ENCODE measurements around the gene LRRC57.

LRRC57 gene

DNA sequence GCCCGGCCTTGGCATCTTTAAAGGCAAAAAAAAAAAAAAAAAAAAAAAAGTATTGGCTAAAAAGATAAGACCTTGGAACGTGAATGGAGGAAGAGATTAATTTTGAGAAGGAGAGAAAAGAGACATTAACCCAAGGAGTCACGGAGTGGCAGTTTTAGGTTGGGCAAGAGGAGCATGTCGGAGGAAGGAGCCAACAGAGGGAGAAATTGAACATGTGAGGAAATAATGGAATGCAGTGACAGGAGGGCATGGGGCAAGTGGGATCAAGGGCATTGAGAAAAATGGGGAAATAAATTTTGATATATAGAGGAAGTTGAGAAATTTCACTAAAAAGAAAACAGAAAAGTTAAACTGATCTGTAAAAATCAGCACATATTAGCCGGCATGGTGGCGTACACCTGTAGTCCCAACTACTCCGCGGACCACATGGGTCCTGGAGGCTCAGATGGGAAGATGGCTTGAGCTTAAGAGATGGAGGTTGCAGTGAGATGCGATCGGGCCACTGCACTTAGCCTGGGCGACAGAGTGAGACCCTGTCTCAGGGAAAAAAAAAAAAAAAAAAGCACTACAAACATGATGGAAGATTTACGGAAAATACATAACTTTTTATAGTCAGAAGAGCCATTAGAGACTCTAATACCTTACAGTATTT lies 1.3 kb upstream of the LRRC57 start:
- TF ChIP-seq ZNF8 (CRISPR knock-in tag; IDR thresholded peaks at IDR 0.05): no peak
- TF ChIP-seq RARB (CRISPR knock-in tag; IDR thresholded peaks at IDR 0.05): no peak
- TF ChIP-seq ARNTL (CRISPR knock-in tag; IDR thresholded peaks at IDR 0.05; ENCODE audit: borderline replicate concordance, low read depth): no peak
- no peak for TF ChIP-seq ESRRG (CRISPR knock-in tag; IDR thresholded peaks at IDR 0.05)
- TF ChIP-seq, protein P1, sequence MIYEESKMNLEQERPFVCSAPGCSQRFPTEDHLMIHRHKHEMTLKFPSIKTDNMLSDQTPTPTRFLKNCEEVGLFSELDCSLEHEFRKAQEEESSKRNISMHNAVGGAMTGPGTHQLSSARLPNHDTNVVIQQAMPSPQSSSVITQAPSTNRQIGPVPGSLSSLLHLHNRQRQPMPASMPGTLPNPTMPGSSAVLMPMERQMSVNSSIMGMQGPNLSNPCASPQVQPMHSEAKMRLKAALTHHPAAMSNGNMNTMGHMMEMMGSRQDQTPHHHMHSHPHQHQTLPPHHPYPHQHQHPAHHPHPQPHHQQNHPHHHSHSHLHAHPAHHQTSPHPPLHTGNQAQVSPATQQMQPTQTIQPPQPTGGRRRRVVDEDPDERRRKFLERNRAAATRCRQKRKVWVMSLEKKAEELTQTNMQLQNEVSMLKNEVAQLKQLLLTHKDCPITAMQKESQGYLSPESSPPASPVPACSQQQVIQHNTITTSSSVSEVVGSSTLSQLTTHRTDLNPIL (CRISPR knock-in tag; IDR thresholded peaks at IDR 0.05; ENCODE audit: low read depth): no peak
- TF ChIP-seq TCF4 (CRISPR knock-in tag; IDR thresholded peaks at IDR 0.05; ENCODE audit: borderline replicate concordance): no peak
- TF ChIP-seq, protein P2, sequence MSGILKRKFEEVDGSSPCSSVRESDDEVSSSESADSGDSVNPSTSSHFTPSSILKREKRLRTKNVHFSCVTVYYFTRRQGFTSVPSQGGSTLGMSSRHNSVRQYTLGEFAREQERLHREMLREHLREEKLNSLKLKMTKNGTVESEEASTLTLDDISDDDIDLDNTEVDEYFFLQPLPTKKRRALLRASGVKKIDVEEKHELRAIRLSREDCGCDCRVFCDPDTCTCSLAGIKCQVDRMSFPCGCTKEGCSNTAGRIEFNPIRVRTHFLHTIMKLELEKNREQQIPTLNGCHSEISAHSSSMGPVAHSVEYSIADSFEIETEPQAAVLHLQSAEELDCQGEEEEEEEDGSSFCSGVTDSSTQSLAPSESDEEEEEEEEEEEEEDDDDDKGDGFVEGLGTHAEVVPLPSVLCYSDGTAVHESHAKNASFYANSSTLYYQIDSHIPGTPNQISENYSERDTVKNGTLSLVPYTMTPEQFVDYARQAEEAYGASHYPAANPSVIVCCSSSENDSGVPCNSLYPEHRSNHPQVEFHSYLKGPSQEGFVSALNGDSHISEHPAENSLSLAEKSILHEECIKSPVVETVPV (CRISPR knock-in tag; IDR thresholded peaks at IDR 0.05): no peak
- no peak for TF ChIP-seq TOX (CRISPR knock-in tag; IDR thresholded peaks at IDR 0.05; ENCODE audit: borderline replicate concordance)
- TF ChIP-seq ZFP3 (CRISPR knock-in tag; IDR thresholded peaks at IDR 0.05): no peak
- TF ChIP-seq, protein P3, sequence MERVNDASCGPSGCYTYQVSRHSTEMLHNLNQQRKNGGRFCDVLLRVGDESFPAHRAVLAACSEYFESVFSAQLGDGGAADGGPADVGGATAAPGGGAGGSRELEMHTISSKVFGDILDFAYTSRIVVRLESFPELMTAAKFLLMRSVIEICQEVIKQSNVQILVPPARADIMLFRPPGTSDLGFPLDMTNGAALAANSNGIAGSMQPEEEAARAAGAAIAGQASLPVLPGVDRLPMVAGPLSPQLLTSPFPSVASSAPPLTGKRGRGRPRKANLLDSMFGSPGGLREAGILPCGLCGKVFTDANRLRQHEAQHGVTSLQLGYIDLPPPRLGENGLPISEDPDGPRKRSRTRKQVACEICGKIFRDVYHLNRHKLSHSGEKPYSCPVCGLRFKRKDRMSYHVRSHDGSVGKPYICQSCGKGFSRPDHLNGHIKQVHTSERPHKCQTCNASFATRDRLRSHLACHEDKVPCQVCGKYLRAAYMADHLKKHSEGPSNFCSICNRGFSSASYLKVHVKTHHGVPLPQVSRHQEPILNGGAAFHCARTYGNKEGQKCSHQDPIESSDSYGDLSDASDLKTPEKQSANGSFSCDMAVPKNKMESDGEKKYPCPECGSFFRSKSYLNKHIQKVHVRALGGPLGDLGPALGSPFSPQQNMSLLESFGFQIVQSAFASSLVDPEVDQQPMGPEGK (CRISPR knock-in tag; IDR thresholded peaks at IDR 0.05; ENCODE audit: borderline replicate concordance): no peak
- TF ChIP-seq ZC3H10 (CRISPR knock-in tag; IDR thresholded peaks at IDR 0.05): no peak
- no peak for TF ChIP-seq BACH2 (CRISPR knock-in tag; IDR thresholded peaks at IDR 0.05; ENCODE audit: borderline replicate concordance)
- TF ChIP-seq ISL1 (CRISPR knock-in tag; IDR thresholded peaks at IDR 0.05): no peak
- no peak for TF ChIP-seq CSDC2 (CRISPR knock-in tag; IDR thresholded peaks at IDR 0.05)
- TF ChIP-seq PPARA (CRISPR knock-in tag; IDR thresholded peaks at IDR 0.05; ENCODE audit: borderline replicate concordance): no peak

DNA sequence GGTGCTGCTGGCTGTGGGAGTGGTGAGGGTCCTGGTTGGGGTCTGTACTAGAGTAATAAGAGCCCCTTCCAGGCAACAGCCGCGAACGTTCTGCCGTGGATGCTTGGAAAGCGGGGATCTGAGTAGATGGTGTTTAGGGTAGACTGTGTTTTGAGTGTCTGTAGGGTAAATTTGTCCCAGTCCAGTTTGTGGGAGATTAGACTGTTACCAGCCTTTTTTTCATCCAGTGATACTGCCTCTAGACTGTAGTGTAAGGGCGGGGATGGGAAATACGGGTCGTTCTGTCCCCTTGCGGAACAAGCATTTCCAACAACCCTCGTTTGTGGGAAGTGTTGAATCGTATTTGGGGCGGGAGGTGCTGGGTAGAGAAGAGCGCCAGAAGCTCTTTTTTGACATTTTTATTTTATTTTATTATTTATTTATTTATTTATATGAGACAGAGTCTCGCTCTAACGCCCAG lies 469 bp upstream of the LRRC57 start:
- TF ChIP-seq ESRRG (CRISPR knock-in tag; IDR thresholded peaks at IDR 0.05) (no peak), ZNF8 (CRISPR knock-in tag; IDR thresholded peaks at IDR 0.05) (no peak), ZFP3 (CRISPR knock-in tag; IDR thresholded peaks at IDR 0.05) (no peak), TOX (CRISPR knock-in tag; IDR thresholded peaks at IDR 0.05; ENCODE audit: borderline replicate concordance) (no peak), ISL1 (CRISPR knock-in tag; IDR thresholded peaks at IDR 0.05) (no peak), ZC3H10 (CRISPR knock-in tag; IDR thresholded peaks at IDR 0.05) (no peak), ARNTL (CRISPR knock-in tag; IDR thresholded peaks at IDR 0.05; ENCODE audit: borderline replicate concordance, low read depth) (no peak), ZNF565 (CRISPR knock-in tag; conservative IDR thresholded peaks at IDR 0.05; ENCODE audit: low read depth) (no peak), BACH2 (CRISPR knock-in tag; IDR thresholded peaks at IDR 0.05; ENCODE audit: borderline replicate concordance) (no peak), RARB (CRISPR knock-in tag; IDR thresholded peaks at IDR 0.05) (no peak), GLIS3 (CRISPR knock-in tag; IDR thresholded peaks at IDR 0.05) (no peak), ZFP30 (CRISPR knock-in tag; IDR thresholded peaks at IDR 0.05) (no peak), CSDC2 (CRISPR knock-in tag; IDR thresholded peaks at IDR 0.05) (no peak), TCF4 (CRISPR knock-in tag; IDR thresholded peaks at IDR 0.05; ENCODE audit: borderline replicate concordance) (no peak), OSR1 (CRISPR knock-in tag; IDR thresholded peaks at IDR 0.05) (no peak), PPARA (CRISPR knock-in tag; IDR thresholded peaks at IDR 0.05; ENCODE audit: borderline replicate concordance) (no peak)
- TF ChIP-seq, protein P4, sequence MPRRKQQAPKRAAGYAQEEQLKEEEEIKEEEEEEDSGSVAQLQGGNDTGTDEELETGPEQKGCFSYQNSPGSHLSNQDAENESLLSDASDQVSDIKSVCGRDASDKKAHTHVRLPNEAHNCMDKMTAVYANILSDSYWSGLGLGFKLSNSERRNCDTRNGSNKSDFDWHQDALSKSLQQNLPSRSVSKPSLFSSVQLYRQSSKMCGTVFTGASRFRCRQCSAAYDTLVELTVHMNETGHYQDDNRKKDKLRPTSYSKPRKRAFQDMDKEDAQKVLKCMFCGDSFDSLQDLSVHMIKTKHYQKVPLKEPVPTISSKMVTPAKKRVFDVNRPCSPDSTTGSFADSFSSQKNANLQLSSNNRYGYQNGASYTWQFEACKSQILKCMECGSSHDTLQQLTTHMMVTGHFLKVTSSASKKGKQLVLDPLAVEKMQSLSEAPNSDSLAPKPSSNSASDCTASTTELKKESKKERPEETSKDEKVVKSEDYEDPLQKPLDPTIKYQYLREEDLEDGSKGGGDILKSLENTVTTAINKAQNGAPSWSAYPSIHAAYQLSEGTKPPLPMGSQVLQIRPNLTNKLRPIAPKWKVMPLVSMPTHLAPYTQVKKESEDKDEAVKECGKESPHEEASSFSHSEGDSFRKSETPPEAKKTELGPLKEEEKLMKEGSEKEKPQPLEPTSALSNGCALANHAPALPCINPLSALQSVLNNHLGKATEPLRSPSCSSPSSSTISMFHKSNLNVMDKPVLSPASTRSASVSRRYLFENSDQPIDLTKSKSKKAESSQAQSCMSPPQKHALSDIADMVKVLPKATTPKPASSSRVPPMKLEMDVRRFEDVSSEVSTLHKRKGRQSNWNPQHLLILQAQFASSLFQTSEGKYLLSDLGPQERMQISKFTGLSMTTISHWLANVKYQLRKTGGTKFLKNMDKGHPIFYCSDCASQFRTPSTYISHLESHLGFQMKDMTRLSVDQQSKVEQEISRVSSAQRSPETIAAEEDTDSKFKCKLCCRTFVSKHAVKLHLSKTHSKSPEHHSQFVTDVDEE (CRISPR knock-in tag; IDR thresholded peaks at IDR 0.05): no peak
- TF ChIP-seq, protein P1 (CRISPR knock-in tag; IDR thresholded peaks at IDR 0.05; ENCODE audit: low read depth): no peak
- TF ChIP-seq, protein P5, sequence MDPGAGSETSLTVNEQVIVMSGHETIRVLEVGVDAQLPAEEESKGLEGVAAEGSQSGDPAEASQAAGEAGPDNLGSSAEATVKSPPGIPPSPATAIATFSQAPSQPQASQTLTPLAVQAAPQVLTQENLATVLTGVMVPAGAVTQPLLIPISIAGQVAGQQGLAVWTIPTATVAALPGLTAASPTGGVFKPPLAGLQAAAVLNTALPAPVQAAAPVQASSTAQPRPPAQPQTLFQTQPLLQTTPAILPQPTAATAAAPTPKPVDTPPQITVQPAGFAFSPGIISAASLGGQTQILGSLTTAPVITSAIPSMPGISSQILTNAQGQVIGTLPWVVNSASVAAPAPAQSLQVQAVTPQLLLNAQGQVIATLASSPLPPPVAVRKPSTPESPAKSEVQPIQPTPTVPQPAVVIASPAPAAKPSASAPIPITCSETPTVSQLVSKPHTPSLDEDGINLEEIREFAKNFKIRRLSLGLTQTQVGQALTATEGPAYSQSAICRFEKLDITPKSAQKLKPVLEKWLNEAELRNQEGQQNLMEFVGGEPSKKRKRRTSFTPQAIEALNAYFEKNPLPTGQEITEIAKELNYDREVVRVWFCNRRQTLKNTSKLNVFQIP (CRISPR knock-in tag; IDR thresholded peaks at IDR 0.05; ENCODE audit: borderline replicate concordance, low read depth): no peak
- TF ChIP-seq, protein P2 (CRISPR knock-in tag; IDR thresholded peaks at IDR 0.05): no peak
- ATAC-seq: peak; percentile 69

More for the DNA sequence above, 1.3 kb upstream of the LRRC57 start:
- no peak for ATAC-seq
